Measurements from ENCODE around the gene EFHC1.

DNA sequence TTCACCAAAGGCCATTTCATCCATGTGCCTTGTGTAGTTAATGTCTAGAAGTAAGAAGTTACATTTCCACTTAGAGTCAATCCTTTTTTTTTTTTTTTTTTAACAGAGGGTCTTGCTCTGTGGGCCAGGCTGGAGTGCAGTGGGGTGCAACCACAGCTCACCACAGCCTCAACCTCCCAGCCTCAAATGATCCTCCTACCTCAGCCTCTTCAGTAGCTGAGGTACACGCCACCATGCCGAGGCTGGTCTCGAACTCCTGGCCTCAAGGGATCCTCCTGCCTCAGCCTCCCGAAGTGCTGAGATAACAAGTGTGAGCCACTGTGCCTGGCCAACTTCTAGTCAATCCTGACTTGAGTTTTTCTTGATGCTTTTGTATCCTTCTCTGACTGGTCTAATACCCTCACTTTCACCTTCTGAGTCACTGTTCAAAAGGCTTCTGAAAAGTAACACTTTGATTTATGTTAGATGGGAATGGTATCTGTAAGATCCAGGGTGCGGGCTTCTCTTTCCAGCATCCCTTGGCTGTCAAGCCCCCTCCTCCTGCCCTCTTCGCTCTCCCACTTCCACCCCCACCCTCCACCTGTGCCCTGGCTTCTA lies 134.6 kb downstream of the EFHC1 start:
- TF ChIP-seq POLR2AphosphoS5 (IDR thresholded peaks at IDR 0.05; ENCODE audit: low read depth, low read length) (no peak), POLR2A (IDR thresholded peaks at IDR 0.05; ENCODE audit: low read depth, low read length) (no peak)

Data from GM12892 (cell line).